Fibroblast of skin of right biceps (primary cell): ENCODE measurements around the gene SGIP1.
"Not testable (repeated sequence)": the region's sequence is repeated elsewhere in the genome, so short reads cannot be mapped to it uniquely, and the experiment has no call there.

Source experiments
- DNase-seq: peaks from one replicate; pipeline ENCODE4 v3.0.0-alpha.2; 2013

SGIP1 gene

GRCh38 chr1:66559517-66559916 is 25.6 kb downstream of the SGIP1 start:
- DNase-seq: no peak

DNA sequence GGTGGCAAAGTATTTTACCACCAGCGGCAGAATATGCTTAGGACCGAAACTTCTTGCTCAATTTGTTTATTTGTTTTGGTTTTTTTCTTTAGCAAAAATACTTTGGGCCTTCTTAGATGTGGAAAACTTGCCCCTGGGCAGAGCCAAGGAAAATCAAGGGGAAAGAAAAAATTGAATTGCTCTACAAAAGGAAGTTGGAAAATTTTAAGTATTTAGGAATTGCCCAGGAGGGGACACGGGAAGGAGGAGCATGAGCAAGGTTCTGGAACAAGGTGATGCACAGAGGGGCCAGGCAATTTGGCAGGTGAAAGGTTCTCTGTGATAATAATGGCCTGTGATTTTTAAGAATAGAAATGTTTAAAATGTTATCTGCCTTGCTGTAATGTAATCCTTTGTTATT is 28.6 kb downstream of the SGIP1 start:
- no peak for DNase-seq

DNA sequence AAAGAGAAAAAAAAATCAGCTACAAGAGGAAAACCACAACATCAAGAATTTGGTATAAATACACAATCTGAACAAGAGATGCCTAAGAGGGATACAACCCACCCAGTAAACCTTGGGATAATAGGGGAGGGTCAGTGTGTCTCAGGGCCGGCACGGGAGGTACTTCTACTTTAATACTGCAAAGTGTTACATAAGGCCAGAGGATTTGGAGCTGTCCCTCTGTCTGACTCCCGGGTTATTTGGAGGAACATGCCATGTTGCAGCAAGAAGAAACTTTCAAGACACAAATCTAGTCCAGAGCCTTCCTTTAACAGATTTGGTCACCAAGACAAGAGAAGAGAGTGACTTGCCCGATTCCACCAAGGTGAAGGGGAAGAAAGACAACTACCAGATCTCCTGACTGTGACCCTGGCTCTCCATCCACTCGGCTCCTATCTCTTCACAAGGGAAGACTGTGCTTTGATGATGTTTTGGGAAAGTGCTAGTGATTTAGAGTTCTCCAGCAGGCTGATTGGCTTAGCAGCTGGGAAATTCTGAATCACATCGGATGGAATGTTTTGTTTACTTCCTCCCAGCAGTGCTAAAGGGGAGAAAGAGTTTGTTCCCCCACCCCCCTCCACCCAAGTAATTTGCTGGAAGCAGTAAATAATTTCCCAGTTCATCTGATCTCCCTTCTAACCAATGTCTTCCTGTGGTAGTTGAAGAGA is 29.3 kb downstream of the SGIP1 start:
- peak; percentile 95 for DNase-seq

- DNase-seq: peak; percentile 99
Observed at GRCh38 chr1:66563941-66564630, 30.1 kb downstream of the SGIP1 start.

DNA sequence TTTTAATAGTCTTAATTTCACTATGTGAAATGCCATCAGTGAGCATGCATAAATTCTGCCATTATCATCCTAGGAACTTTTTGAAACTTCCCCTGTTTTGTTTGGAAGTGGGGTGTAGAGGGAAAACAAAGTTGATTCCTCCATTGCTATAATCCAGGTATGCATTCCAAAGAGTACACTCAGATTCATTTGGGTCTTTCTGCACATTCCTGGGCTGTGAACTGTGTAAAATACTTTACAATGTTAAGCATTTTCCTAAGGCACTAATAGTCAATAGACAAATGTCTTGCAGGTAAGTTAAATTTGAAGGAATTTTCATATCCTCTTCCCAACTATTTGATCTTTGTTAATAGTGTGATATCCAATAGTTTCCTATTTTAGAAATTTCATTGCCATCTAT is 36.2 kb downstream of the SGIP1 start:
- DNase-seq: peak; percentile 31

- peak; percentile 86 for DNase-seq
Observed at GRCh38 chr1:66571789-66572188, 37.8 kb downstream of the SGIP1 start.

- peak; percentile 89 for DNase-seq
Observed at GRCh38 chr1:66575739-66576138, 41.8 kb downstream of the SGIP1 start.

GRCh38 chr1:66576645-66577044 is 42.7 kb downstream of the SGIP1 start:
- DNase-seq: peak; percentile 60

- no peak for DNase-seq
Observed at GRCh38 chr1:66578841-66579240, 44.9 kb downstream of the SGIP1 start.

DNA sequence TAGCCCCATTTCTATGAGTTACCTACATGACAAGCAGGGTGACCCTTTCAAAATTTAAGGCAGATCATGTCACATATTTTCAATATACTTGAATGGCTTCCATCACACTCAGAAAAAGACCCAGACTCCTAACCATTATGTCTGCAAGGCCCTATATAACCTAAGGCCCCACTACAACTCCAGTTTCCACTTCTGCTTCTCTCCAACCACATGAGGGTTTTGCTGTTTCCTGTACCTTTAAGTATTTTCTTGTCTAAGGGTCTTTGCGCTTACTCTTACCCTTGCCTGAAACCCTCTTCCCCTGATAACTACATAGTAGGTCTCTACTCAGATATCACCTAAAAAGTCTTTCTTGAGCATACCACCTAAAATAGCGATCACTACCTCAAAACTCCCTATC is 46.1 kb downstream of the SGIP1 start:
- DNase-seq: no peak

- peak; percentile 18 for DNase-seq
Observed at GRCh38 chr1:66583021-66583420, 49.1 kb downstream of the SGIP1 start.

GRCh38 chr1:66585002-66585401 is 51.0 kb downstream of the SGIP1 start:
- DNase-seq: no peak

- no peak for DNase-seq
Observed at GRCh38 chr1:66589326-66589725, 55.4 kb downstream of the SGIP1 start.

DNA sequence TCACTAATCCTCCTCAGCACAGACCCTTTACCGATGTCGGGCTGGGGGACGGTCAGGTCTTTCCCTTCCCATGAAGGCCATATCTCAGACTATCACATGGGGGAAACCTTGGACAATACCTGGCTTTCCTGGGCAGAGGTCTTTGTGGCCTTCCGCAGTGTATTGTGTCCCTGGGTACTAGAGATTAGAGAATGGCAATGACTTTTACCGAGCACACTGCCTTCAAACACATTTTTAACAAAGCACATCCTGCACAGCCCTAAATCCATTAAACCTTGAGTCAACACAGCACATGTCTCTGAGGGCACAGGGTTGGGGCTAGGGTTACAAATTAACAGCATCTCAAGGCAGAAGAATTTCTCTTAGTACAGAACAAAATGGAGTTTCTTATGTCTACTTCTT is 58.2 kb downstream of the SGIP1 start:
- not testable (repeated sequence) for DNase-seq

- DNase-seq: no peak
Observed at GRCh38 chr1:66596191-66596590, 62.2 kb downstream of the SGIP1 start.

GRCh38 chr1:66597500-66597899 is 63.5 kb downstream of the SGIP1 start:
- no peak for DNase-seq

DNA sequence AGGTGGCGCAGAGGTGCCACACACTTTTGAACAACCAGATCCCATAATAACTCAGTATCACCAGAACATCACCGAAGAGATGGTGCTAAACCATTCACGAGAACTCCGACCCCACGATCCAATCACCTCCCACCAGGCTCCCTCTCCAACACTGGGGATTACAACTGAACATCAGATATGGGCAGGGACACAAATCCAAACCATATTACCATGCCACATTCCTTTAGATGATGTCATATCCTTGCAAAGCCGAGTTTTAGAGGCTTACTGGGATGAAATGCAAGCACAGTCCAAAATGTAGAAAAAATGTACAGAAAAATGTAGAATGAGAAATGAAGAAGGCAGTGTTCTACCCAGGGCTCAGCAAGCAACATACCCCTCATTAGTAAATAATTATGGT is 64.7 kb downstream of the SGIP1 start:
- DNase-seq: peak; percentile 92

DNA sequence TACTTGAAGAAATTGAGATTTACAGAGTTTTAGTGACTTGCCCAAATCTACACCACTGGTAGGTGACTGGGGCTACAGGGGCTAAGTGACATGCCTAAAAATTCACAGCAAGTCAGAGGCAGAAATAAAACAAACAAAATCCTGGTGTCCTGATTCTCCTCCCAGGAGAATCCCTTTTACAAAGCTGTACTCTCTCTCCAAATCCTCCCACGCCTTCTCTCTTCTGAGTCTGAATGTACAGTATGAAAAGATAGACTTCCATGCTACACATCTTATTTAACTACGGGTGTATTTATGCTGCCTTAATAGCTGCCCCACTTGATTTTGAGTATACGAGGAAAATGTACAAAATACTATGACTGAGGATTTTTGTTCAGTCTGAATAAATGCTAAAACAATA is 65.4 kb downstream of the SGIP1 start:
- no peak for DNase-seq

- DNase-seq: no peak
Observed at GRCh38 chr1:66599899-66600737, 66.2 kb downstream of the SGIP1 start.

GRCh38 chr1:66605419-66605997 is 71.6 kb downstream of the SGIP1 start:
- no peak for DNase-seq

- DNase-seq: peak; percentile 31
Observed at GRCh38 chr1:66606362-66607065, 72.6 kb downstream of the SGIP1 start.

DNA sequence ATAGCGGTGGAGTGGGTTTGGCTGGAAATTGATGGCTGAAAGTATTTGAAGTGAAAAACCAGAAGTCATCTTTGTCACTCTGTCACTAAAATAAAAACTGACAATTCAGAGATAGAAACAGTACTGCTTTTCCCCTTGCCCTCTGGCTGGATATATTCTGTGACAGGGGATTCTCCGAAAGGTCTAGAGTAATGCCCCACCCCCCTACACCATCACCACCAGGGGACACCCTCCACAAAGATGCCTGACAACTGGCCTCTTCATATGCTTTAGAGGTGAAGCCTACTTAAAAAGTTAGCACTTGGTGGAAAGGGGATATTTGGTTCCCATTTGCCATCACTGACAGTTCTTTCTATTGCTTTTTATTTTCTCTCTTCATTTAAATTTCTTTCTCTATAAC is 73.5 kb downstream of the SGIP1 start:
- no peak for DNase-seq

- no peak for DNase-seq
Observed at GRCh38 chr1:66613187-66613586, 79.2 kb downstream of the SGIP1 start.
